ENCODE measurements around the gene PRUNE2. TPM values are rescaled to one million over a fixed set of nuclear protein-coding genes. Genes with fewer than 3 reads are reported as not detected.

The PRUNE2 gene
- total RNA-seq, 1 donor: 80.0 TPM

DNA sequence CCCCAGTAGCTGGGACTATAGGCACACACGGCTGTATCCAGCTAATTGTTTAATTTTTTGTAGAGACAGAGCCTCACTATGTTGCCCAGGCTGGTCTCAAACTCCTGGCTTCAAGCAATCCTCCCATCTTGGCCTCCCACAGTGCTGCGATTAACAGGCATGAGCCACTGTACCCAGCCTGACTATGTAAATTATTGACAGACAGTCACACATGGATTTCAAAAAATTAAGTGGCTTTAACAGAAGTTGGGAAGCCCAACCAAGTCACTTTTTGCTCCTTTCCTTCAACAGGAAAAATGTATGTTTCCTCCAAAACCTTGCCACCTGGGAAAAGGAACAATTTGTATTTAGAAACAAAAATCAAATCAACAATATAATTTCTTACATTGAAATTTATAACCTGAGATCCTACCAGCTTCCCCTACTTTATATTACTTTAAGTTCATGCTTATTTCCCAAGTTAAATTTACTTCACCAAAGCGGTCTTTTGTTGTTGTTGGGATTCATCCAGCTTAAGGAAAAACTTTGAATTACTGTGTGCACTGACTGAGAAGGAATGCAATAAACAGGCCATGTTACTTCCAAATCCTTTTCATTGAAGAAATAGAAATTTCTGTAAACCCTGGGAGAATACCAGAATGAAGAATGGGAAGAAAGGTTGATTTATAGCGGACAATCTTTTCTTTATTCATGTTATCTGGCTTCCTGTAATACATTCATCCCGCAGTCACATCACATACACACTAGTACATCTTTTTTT is 133.0 kb downstream of the PRUNE2 start:
- no peak for DNase-seq (ENCODE audit: insufficient read length, low spot score, missing footprints)
- H3K79me2 ChIP-seq (ENCODE audit: insufficient read depth, low read length): no peaks in the 10 kb centered on the region
- H3K4me2 ChIP-seq (ENCODE audit: insufficient read depth, low read length): no peak overlapping the region
- no peak overlapping the region for H3K4me3 ChIP-seq (ENCODE audit: insufficient read depth, low read length)
- peaks cover 7% of the 10 kb centered on the region for H3K27me3 ChIP-seq (ENCODE audit: insufficient read depth, low read length)
- no peak overlapping the region for H3K27ac ChIP-seq (ENCODE audit: low read depth, low read length)
- H4K20me1 ChIP-seq (ENCODE audit: insufficient read depth, low read length): no peaks in the 10 kb centered on the region
- H3K36me3 ChIP-seq (ENCODE audit: insufficient read depth, low read length): no peaks in the 10 kb centered on the region
- H3K4me1 ChIP-seq (ENCODE audit: insufficient read depth, low read length): no peaks in the 10 kb centered on the region
- no peaks in the 10 kb centered on the region for H3K9me3 ChIP-seq (ENCODE audit: low read depth, low read length)
- no peak for TF ChIP-seq CTCF (IDR thresholded peaks at IDR 0.05; ENCODE audit: extremely low read depth, low read depth, low read length)
- no peak overlapping the region for H2AFZ ChIP-seq (ENCODE audit: low read length)

DNA sequence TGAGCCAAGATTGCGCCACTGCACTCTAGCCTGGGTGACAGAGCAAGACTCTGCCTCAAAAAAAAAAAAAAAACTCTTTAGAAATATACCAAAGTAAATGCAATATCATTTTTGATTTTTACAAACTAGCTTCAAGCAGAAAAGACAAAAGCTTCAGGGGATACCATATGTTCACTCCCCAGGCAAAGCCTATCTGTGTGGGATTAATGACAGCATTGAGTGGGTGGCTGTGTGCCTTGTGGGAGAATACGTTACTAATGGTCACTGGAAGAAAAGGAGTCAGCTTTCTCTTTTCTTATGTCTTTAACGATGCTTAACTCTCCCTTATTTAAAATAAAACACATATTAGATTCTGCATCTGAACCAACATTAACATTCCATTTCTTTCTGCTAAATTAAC is 139.8 kb downstream of the PRUNE2 start:
- Histone ChIP-seq H3K27me3 (ENCODE audit: insufficient read depth, low read length) (no peaks in the 10 kb centered on the region), H3K4me3 (ENCODE audit: insufficient read depth, low read length) (no peak overlapping the region), H3K4me1 (ENCODE audit: insufficient read depth, low read length) (no peaks in the 10 kb centered on the region), H2AFZ (ENCODE audit: low read length) (no peak overlapping the region), H3K9me3 (ENCODE audit: low read depth, low read length) (no peaks in the 10 kb centered on the region), H3K36me3 (ENCODE audit: insufficient read depth, low read length) (no peaks in the 10 kb centered on the region), H3K79me2 (ENCODE audit: insufficient read depth, low read length) (no peaks in the 10 kb centered on the region), H4K20me1 (ENCODE audit: insufficient read depth, low read length) (no peaks in the 10 kb centered on the region), H3K27ac (ENCODE audit: low read depth, low read length) (no peak overlapping the region), H3K4me2 (ENCODE audit: insufficient read depth, low read length) (no peak overlapping the region)
- TF ChIP-seq CTCF (IDR thresholded peaks at IDR 0.05; ENCODE audit: extremely low read depth, low read depth, low read length): no peak
- DNase-seq (ENCODE audit: insufficient read length, low spot score, missing footprints): no peak

GRCh38 chr9:76764138-76764537 is 141.8 kb downstream of the PRUNE2 start, which contains the start of gene PCA3:
Gene PCA3 (plus strand): TSS chr9:76764438.
- H3K4me2 ChIP-seq (ENCODE audit: insufficient read depth, low read length): no peak within 1 kb of the TSS
- H3K9me3 ChIP-seq (ENCODE audit: low read depth, low read length): no peaks in the 10 kb centered on the region
- no peak within 1 kb of the TSS for H3K4me3 ChIP-seq (ENCODE audit: insufficient read depth, low read length)
- H4K20me1 ChIP-seq (ENCODE audit: insufficient read depth, low read length): no peaks in the 10 kb centered on the region
- no peaks in the 10 kb centered on the region for H3K36me3 ChIP-seq (ENCODE audit: insufficient read depth, low read length)
- H3K4me1 ChIP-seq (ENCODE audit: insufficient read depth, low read length): no peaks in the 10 kb centered on the region
- H2AFZ ChIP-seq (ENCODE audit: low read length): no peak within 1 kb of the TSS
- TF ChIP-seq CTCF (IDR thresholded peaks at IDR 0.05; ENCODE audit: extremely low read depth, low read depth, low read length): no peak
- H3K27ac ChIP-seq (ENCODE audit: low read depth, low read length): no peak within 1 kb of the TSS
- no peak for DNase-seq (ENCODE audit: insufficient read length, low spot score, missing footprints)
- H3K79me2 ChIP-seq (ENCODE audit: insufficient read depth, low read length): no peaks in the 10 kb centered on the region
- H3K27me3 ChIP-seq (ENCODE audit: insufficient read depth, low read length): no peaks in the 10 kb centered on the region

DNA sequence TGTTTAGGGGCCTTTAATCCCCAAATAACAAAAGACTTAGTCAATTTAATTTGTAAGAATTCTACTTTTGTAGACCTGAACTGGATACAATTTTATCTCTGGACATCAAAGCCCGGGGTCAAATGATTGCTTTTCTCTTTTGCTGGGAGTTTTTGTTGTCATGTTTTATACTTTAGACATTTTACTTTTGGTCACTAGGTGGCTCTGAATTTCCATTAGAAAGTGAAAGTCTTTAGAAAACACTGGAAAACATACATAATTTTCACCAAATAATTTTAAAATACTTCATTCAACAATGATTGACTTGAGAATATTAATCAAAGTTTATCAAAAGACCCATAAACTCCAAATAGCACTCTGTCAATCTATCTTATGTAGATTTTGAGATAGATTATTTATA is 144.5 kb downstream of the PRUNE2 start:
- peak; percentile 45 for TF ChIP-seq CTCF (IDR thresholded peaks at IDR 0.05; ENCODE audit: extremely low read depth, low read depth, low read length)
- no peaks in the 10 kb centered on the region for H3K4me1 ChIP-seq (ENCODE audit: insufficient read depth, low read length)

More for the DNA sequence above, 144.5 kb downstream of the PRUNE2 start:
- H2AFZ ChIP-seq (ENCODE audit: low read length): no peak overlapping the region
- DNase-seq (ENCODE audit: insufficient read length, low spot score, missing footprints): no peak
- no peaks in the 10 kb centered on the region for H3K79me2 ChIP-seq (ENCODE audit: insufficient read depth, low read length)
- no peaks in the 10 kb centered on the region for H3K36me3 ChIP-seq (ENCODE audit: insufficient read depth, low read length)
- no peak overlapping the region for H3K4me3 ChIP-seq (ENCODE audit: insufficient read depth, low read length)
- no peaks in the 10 kb centered on the region for H4K20me1 ChIP-seq (ENCODE audit: insufficient read depth, low read length)
- H3K9me3 ChIP-seq (ENCODE audit: low read depth, low read length): no peaks in the 10 kb centered on the region
- no peak overlapping the region for H3K4me2 ChIP-seq (ENCODE audit: insufficient read depth, low read length)
- no peak overlapping the region for H3K27ac ChIP-seq (ENCODE audit: low read depth, low read length)
- no peaks in the 10 kb centered on the region for H3K27me3 ChIP-seq (ENCODE audit: insufficient read depth, low read length)

Data from osteoblast (primary cell).